ENCODE results near the gene PARM1.

- TF ChIP-seq, protein P1, sequence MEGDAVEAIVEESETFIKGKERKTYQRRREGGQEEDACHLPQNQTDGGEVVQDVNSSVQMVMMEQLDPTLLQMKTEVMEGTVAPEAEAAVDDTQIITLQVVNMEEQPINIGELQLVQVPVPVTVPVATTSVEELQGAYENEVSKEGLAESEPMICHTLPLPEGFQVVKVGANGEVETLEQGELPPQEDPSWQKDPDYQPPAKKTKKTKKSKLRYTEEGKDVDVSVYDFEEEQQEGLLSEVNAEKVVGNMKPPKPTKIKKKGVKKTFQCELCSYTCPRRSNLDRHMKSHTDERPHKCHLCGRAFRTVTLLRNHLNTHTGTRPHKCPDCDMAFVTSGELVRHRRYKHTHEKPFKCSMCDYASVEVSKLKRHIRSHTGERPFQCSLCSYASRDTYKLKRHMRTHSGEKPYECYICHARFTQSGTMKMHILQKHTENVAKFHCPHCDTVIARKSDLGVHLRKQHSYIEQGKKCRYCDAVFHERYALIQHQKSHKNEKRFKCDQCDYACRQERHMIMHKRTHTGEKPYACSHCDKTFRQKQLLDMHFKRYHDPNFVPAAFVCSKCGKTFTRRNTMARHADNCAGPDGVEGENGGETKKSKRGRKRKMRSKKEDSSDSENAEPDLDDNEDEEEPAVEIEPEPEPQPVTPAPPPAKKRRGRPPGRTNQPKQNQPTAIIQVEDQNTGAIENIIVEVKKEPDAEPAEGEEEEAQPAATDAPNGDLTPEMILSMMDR (IDR thresholded peaks at IDR 0.05) = no peak
- TF ChIP-seq EZH2 (IDR thresholded peaks at IDR 0.05) (no peak), EZH2phosphoT487 (IDR thresholded peaks at IDR 0.05) (no peak)
Measured at GRCh38 chr4:75030028-75030427, 97.1 kb downstream of the PARM1 start.
